Uterus (tissue), 4 donors: Measurements from ENCODE around the gene WIPF1. TPM values are rescaled to one million over a fixed set of nuclear protein-coding genes. Genes with fewer than 3 reads are reported as not detected.
A peak's percentile ranks its signal among the peaks of the same experiment; 100 is the strongest.

Source experiments
- DNase-seq, 2 donors: peaks; one replicate each; pipeline ENCODE4 v3.0.0-alpha.2; 2019 to 2020
- H3K27ac ChIP-seq, 2 donors: fragments of 200-600 bp; sonication (generic); 1 replicate in 1 of 2; 2 replicates in 1 of 2; pipeline ENCODE4 v1.5.1; 2016 to 2018
- H3K27me3 ChIP-seq, 2 donors: fragments of 200-600 bp; sonication (generic); one replicate each; pipeline ENCODE4 v1.5.1; 2018 to 2019; ENCODE audit warnings: control low read depth in 1 of 2
- H3K36me3 ChIP-seq, 2 donors: fragments of 200-600 bp; sonication (generic); one replicate each; pipeline ENCODE4 v1.5.1; 2019; ENCODE audit warnings: control low read depth in 1 of 2
- H3K4me1 ChIP-seq, 2 donors: fragments of 200-600 bp; sonication (generic); one replicate each; pipeline ENCODE4 v1.5.1; 2018 to 2019; ENCODE audit warnings: control low read depth in 1 of 2
- H3K4me3 ChIP-seq, 2 donors: fragments of 200-600 bp; sonication (generic); 1 replicate in 1 of 2; 2 replicates in 1 of 2; pipeline ENCODE4 v1.5.1; 2018 to 2019; ENCODE audit warnings: mild to moderate bottlenecking in 1 of 2
- H3K9me3 ChIP-seq, 2 donors: fragments of 200-600 bp; sonication (generic); one replicate each; pipeline ENCODE4 v1.5.1; 2019; ENCODE audit warnings: control low read depth in 1 of 2
- CTCF ChIP-seq, 4 experiments: fragments of 200-600 bp in 2 of 4; fragments of 450-650 bp in 2 of 4; sonication (generic) in 2 of 4; IDR thresholded peaks; one replicate each; pipeline ENCODE4 v1.5.1; 2016 to 2019; ENCODE audit warnings: antibody characterized with exemption in 4 of 4, mild to moderate bottlenecking in 2 of 4, moderate library complexity in 1 of 4
- POLR2A ChIP-seq, 2 donors: fragments of 450-650 bp; IDR thresholded peaks; one replicate each; pipeline ENCODE4 v1.6.1; 2016; ENCODE audit warnings: antibody characterized with exemption in 2 of 2, mild to moderate bottlenecking in 1 of 2, moderate library complexity in 1 of 2
- intact Hi-C: fragments of 100-400 bp; cut with DNase I; formaldehyde crosslinking; loops from one replicate; pipeline ENCODE4 v1.15.1; 2023; ENCODE audit warnings: low total_unique reads
- total RNA-seq, 4 donors: library from RNA; depleted of rRNA in 3 of 4; stranded (reverse); fragments of >200 nt in 3 of 4; gene quantifications; one replicate each; pipeline versions ENCODE4 v1.1.0 to v1.2.4, GENCODE V29; 2014 to 2023
- donor health status: DM: yes; HTN: yes; CAD: no.

The WIPF1 gene
- total RNA-seq, 4 donors from 2014 or later: 12.3 to 61.9 (median 26.3) TPM

DNA sequence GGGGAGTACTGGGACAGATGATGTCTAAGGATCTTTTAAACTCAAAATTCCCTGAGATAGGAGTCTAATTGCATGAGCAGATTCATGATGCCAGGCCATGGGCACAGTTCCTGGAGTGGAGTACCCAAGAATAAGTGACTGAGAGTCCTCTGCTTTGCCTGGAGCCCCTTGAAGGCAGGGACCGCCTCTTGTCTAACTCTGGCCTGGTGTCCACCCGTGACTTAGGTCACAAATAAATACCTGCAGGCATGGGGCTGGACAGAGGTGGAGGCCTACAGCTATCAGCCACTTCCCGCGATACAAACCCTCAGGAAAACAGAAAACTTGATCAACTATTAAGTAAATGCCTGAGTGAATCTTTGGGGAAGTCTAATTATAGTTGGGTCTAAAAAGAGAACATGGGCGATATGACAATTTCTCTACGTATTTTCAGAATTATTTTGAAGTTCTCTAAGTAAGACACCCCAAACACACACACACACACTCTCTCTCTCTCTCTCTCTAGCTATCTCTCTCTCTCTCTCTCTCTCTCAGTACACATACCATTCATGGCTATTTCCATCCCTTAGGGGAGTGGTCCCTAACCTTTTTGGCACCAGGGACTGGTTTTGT, 1.8 kb upstream of the WIPF1 start:
- Histone ChIP-seq H3K36me3 (no peaks in the 10 kb centered on the region), H3K27ac (no peak overlapping the region), H3K9me3 (no peaks in the 10 kb centered on the region), H3K4me3 (no peak overlapping the region), H3K4me1 (peaks cover 0 to 3% of the 10 kb centered on the region in 2 donors), H3K27me3 (no peaks in the 10 kb centered on the region)
- DNase-seq: no peak
- intact Hi-C loops: no loop called here
- no peak for TF ChIP-seq POLR2A (IDR thresholded peaks at IDR 0.05)
- TF ChIP-seq CTCF (IDR thresholded peaks at IDR 0.05): no peak

GRCh38 chr2:174597009-174597344, 627 bp downstream of the WIPF1 start:
- intact Hi-C loops: no loop called here
- H3K27me3 ChIP-seq: no peaks in the 10 kb centered on the region
- H3K27ac ChIP-seq: peak overlapping the region; percentile 37 to 51
- H3K9me3 ChIP-seq: no peaks in the 10 kb centered on the region
- peaks cover 0 to 3% of the 10 kb centered on the region in 2 donors for H3K4me1 ChIP-seq
- no peak for DNase-seq
- TF ChIP-seq CTCF (IDR thresholded peaks at IDR 0.05) (no peak), POLR2A (IDR thresholded peaks at IDR 0.05) (no peak)
- no peaks in the 10 kb centered on the region for H3K36me3 ChIP-seq
- no peak overlapping the region for H3K4me3 ChIP-seq

DNA sequence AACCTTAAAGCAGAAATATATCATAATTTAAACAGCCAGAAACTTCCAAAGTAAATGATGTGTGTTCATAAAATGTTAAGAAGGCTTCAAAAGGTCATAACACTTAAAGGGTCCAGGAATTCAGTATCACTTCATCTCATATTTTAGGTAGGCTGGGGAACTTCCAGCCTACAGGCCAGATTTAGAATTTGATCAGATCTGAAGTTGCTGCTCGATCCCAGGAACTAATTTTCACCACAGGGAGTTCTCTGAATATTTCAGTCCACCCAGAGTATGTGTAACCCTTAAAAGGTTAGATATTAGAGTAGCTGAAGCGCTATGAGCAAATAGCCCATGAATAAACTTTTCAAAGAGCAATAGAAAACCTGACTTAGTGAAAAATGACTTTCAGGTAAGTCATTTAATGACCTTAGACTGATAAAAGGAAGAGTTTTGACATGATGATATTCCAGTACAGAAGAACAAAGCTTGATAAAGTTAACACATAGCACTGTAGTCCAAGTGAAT, 1.7 kb downstream of the WIPF1 start:
- Histone ChIP-seq H3K4me3 (no peak overlapping the region), H3K27ac (peak overlapping the region; percentile 5 to 51), H3K36me3 (no peaks in the 10 kb centered on the region), H3K27me3 (no peaks in the 10 kb centered on the region), H3K4me1 (peaks cover 0 to 3% of the 10 kb centered on the region in 2 donors), H3K9me3 (no peaks in the 10 kb centered on the region)
- TF ChIP-seq POLR2A (IDR thresholded peaks at IDR 0.05) (no peak), CTCF (IDR thresholded peaks at IDR 0.05) (no peak)
- DNase-seq: no peak
- intact Hi-C loops: no loop called here

DNA sequence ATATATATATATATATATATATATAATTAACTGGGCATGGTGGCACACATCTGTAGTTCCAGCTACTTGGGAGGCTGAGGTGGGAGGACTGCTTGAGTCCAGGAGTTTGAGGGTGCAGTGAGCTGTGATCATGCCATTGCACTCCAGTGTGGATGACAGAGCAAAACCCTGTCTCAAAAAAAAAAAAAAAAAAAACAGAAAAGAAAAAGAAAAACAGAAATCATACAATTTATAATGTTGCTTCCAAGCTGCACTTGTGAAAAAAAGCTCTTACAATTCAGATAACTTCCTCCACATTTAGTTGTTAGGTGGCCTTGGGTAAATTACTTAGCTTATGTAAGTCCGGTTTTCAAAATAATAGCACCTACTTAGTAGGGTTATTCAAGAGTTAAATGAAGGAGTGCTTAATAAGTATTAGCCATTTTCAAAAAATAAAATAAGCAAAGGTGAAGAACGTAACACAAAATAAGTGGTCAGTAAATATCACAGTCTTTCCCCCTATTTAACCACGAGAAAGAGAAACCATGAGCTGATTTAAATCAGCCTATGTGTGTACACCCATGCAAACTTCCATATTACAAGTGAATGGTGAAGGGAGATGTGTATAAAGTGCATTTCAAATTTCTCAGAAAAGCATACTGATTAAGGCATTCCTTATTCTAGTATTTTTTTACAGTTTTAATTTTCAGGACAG, 2.3 kb downstream of the WIPF1 start:
- DNase-seq: no peak
- intact Hi-C loops: no loop called here
- H3K4me3 ChIP-seq: no peak overlapping the region
- H3K36me3 ChIP-seq: no peaks in the 10 kb centered on the region
- H3K27ac ChIP-seq: peak overlapping the region in 1 of 2 donors; percentile 51
- no peaks in the 10 kb centered on the region for H3K9me3 ChIP-seq
- H3K27me3 ChIP-seq: no peaks in the 10 kb centered on the region
- no peak for TF ChIP-seq POLR2A (IDR thresholded peaks at IDR 0.05)
- no peak for TF ChIP-seq CTCF (IDR thresholded peaks at IDR 0.05)
- peaks cover 0 to 3% of the 10 kb centered on the region in 2 donors for H3K4me1 ChIP-seq

GRCh38 chr2:174594456-174594855, 3.1 kb downstream of the WIPF1 start:
- H3K4me3 ChIP-seq: no peak overlapping the region
- no peaks in the 10 kb centered on the region for H3K36me3 ChIP-seq
- DNase-seq: no peak
- peaks cover 0 to 3% of the 10 kb centered on the region in 2 donors for H3K4me1 ChIP-seq
- intact Hi-C loops: no loop called here
- TF ChIP-seq POLR2A (IDR thresholded peaks at IDR 0.05): no peak
- no peak for TF ChIP-seq CTCF (IDR thresholded peaks at IDR 0.05)
- H3K27ac ChIP-seq: peak overlapping the region in 1 of 2 donors; percentile 44
- no peaks in the 10 kb centered on the region for H3K27me3 ChIP-seq
- no peaks in the 10 kb centered on the region for H3K9me3 ChIP-seq
